IPS-18c (cell line): ENCODE measurements around the gene STIP1.

ENCODE experiments used
- H3K4me3 ChIP-seq: 2 replicates; pipeline ENCODE4 v1.7.0; 2013; ENCODE audit warnings: low read depth, mild to moderate bottlenecking, low read length, moderate library complexity; ENCODE audit not compliant: insufficient read depth
- H3K9me3 ChIP-seq: one replicate; pipeline ENCODE4 v1.6.1; 2013; ENCODE audit warnings: mild to moderate bottlenecking, low read length, moderate library complexity; ENCODE audit not compliant: control insufficient read depth, insufficient read depth

STIP1 gene

GRCh38 chr11:64185693-64186491, at the start of gene STIP1:
TSS of gene STIP1 (plus strand) at chr11:64186171. CDS start at chr11:64186262, 91 bp downstream.
- Histone ChIP-seq H3K9me3 (no peaks in the 10 kb centered on the region), H3K4me3 (peak within 1 kb of the TSS; percentile 87)

DNA sequence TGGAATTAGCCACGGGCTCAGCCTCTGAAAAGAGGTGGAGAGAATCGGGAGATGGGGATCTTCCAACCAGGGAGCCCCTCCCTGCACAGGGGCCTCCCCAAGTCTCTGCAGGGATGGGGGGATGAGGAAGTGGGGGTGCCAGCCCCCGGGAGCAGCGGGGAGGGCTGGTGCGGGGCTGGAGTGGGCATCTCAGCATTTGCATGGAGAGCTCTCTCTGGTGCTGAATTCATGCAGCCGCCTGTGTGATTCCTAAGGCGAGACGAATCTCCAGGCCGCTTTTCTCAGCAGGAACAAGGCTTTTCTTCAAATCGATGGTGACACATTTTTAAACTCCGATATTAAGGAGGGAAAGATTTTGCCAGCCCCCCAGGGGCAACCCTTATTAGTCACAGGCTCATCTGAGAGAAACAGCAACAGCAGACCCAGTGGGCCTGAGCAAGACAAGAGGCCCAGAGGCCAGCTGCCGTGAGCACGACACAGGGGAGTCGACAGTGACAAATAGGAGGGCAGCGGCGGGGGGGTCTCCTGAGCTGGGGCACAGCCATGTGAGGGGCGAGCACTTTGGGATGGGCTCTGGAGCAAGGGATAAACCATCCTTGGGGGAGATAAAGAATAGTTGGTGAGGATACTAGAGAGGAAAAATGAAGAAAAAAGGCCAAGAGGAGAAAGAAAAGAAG, 49.1 kb upstream of the STIP1 start:
- Histone ChIP-seq H3K9me3 (no peaks in the 10 kb centered on the region), H3K4me3 (no peak overlapping the region)

- Histone ChIP-seq H3K9me3 (no peaks in the 10 kb centered on the region), H3K4me3 (no peak overlapping the region)
These were observed 47.6 kb upstream of the STIP1 start for GRCh38 chr11:64138398-64138797.

GRCh38 chr11:64139049-64139448, 46.9 kb upstream of the STIP1 start:
- no peaks in the 10 kb centered on the region for H3K9me3 ChIP-seq
- no peak overlapping the region for H3K4me3 ChIP-seq

GRCh38 chr11:64140082-64140481, 45.9 kb upstream of the STIP1 start:
- Histone ChIP-seq H3K4me3 (no peak overlapping the region), H3K9me3 (no peaks in the 10 kb centered on the region)

- H3K9me3 ChIP-seq = no peaks in the 10 kb centered on the region
- no peak overlapping the region for H3K4me3 ChIP-seq
These were observed 44.7 kb upstream of the STIP1 start for GRCh38 chr11:64141081-64141783.

DNA sequence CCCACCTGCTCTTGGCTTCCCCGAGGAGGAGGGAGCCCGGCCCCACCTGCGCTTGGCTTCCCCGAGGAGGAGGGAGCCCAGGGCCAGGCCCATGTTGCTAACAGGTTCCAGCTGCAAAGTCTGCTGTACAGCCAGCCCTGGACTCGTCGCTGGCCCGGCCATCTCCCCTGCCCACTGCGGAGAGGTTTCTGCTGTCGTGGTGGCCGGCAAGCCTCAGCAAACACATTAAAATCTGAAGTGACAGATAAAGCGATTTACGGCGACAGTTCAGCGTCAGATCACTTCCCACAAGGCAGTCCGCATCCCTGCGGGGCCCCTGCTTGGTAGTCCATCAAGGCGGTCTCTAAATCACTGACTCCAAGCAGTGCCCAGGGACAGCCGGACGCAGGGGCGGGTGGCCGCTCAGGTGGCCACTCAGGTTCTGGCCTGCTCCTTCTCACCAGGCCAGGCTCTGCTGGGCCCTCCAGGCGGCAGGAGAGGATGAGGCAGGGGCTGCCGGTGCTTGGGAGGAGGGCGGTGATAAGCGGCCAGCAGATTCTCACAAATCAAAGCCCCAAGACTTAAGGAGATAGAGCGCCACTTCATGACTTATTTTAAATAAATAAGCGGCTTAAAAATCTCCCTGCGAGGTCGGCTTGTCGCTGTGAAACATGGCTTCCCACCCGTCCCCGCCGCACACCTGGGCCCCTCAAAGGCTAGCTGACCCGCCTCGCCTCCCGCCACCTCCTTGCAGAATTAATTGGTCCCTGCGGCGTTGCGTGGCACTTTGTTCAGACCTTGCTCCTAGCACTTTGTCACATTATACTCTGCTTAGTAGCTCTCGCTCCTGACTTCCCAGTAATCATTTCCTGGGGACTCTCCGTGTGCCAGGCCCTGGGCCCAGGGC, 41.1 kb upstream of the STIP1 start:
- no peaks in the 10 kb centered on the region for H3K9me3 ChIP-seq
- H3K4me3 ChIP-seq = no peak overlapping the region

DNA sequence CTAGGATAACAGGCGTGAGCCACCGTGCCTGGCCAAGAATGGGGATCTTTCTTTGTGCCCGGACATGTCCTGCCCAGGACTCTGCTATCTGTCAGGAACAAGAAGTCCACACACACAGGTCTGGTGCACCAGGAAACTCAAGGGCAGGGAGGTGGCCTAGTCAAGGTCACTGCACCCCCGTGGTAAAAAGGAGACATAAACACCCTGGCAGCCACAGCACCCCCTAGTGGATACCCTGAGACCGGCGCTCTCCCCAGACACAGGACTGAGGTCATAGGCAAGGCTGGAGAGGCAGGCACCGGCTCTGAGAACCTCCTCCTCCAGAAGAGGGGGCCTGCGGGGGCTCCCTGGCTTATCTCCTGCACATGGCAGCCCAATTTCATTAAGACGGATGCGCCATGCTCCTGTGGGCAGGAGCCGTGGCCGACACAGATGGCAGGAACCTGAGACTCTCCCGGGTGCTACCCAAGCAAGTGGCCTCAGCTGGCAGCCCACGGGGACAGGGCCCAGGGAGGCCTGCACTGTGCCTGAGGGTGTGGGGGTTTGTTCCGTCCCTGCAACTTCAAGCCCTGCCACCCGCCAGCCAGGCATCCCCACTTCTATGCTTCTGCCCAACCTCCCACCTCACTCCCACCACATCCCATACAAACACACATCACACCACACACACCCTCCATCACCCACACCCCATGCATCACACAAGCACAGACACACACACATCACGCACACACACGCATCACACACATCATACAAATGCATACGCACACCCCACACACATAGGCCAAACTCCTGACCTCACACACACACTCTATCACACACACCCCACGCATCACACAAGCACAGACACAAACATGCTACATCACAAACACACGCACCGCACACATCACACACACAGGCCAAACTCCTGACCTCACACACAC, 39.7 kb upstream of the STIP1 start:
- Histone ChIP-seq H3K4me3 (no peak overlapping the region), H3K9me3 (no peaks in the 10 kb centered on the region)

GRCh38 chr11:64148226-64148916, 37.6 kb upstream of the STIP1 start:
- Histone ChIP-seq H3K4me3 (no peak overlapping the region), H3K9me3 (no peaks in the 10 kb centered on the region)

- no peak overlapping the region for H3K4me3 ChIP-seq
- no peaks in the 10 kb centered on the region for H3K9me3 ChIP-seq
These were observed 36.9 kb upstream of the STIP1 start for GRCh38 chr11:64148917-64149617.

DNA sequence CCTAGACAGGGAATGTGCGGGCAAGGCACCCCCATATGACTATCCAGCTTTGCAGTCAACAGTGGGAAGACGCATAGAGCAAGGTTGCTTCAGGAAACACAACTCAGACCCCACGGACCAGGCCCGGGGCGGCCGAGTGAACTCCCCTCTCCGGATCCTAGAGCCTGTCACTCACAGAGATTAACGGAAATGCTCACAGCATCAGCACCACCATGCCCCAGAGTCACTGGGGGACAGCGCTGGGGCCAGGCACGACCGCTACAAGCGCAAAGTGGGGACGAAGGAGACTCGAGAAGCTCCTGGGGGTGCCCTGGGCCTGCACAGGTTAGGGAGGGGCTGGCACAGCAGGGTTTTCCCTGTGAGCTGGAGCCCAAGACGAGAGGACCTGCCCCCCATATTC, 35.9 kb upstream of the STIP1 start:
- Histone ChIP-seq H3K4me3 (no peak overlapping the region), H3K9me3 (no peaks in the 10 kb centered on the region)

DNA sequence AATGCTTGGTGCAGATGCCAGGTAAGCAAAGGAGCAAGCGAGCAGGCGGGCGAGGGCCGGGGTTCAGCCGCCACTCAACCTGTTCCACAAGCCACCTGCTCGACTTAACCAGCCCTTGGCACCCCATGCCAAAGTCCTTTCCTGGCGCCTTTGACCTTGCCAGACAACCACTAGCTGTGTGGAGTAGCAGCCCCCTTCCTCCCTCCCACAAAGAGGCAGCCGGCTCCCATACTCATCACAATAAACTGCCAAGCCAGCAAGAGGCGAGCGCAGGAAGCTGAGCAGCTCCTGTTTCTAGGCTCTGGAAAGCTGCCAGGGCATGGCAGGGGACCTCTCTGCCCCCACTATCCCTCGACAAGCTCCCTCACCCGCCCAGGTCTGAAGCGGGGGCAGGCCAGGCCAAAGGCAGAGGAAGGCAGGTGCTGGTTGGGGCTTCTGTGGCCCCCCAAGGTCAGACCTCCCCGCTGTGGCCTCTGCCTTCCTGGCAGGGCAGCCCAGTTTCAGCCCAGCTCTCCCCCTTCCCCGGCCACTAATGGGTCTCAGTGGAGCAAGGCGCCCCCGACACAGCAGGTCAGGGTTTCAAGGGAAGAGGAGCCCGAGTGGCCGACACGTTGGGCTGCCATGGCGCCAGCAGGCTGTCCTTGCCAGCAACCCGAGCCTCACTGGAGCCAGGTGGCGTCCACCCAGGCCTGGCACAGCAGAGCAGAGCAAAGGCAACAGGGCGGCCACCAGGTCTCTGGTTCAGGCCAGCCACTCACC, 35.3 kb upstream of the STIP1 start:
- Histone ChIP-seq H3K4me3 (no peak overlapping the region), H3K9me3 (no peaks in the 10 kb centered on the region)

- Histone ChIP-seq H3K4me3 (no peak overlapping the region), H3K9me3 (peaks cover 1% of the 10 kb centered on the region)
These were observed 34.6 kb upstream of the STIP1 start for GRCh38 chr11:64151337-64151736.

DNA sequence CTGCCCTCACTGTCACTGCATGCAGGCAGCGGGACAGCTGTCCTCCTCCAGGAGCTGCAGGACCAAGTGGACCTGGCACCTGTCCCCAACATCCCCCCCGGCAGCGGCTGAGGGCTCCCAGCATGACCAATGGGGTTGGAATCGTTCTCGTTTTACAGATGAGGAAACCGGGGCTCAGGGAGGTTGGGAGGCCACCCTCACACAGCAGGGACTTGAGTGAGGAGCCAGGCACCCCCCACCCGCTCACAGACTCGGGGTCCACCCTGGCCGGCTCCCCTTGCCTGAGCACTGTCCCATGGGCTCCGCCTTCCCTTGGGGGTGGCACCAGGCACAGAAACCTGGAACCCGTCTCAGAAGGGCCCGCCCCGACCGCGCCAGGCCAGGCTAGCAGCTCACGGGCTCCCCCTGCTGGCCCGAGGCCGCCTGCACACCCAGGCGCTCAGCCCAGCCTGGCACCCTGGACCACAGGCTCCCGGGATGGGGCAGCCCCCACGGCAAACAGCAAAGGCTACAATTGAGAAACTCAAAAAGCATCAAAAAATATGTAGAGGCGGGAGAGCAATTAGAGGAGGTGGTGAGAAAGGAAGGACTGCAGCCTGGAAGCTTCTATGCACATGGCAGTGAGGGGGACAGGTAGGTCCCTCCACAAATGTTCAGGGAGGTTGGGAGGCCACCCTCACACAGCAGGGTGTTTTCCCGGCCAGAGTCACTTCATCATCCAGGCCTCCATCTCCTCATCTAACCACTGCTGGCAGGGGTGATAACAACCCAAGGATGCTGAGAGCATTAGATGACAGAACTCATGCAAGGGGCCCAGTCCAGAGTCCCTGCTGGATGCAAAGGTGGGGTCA, 32.9 kb upstream of the STIP1 start:
- H3K9me3 ChIP-seq = peaks cover 3% of the 10 kb centered on the region
- no peak overlapping the region for H3K4me3 ChIP-seq
